Measurements from ENCODE around the gene HSDL2. TPM values are rescaled to one million over a fixed set of nuclear protein-coding genes. Genes with fewer than 3 reads are reported as not detected.

The HSDL2 gene
- total RNA-seq, 4 donors from 2014 or later, result 54.0 to 106 (median 59.9) TPM

DNA sequence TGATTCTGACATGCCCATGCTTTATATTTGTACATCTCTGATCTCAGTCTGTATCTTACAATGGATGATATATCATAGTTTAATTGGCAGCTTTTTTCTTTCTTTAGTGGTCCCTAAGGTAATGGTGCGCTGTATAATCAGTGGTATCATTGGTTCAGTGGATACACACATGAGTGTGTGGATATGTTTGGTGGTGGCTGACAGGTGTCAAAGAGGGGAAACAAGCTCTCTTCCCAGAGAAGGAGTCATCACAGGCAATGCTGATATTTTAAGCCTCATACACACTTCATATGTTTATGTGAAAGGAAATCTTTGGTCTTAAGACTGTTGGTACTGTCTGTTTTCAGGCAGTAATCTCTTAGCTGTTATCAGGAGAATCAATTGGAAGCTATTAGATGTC lies 54.6 kb downstream of the HSDL2 start:
- ATAC-seq (ENCODE audit: low FRiP score), result no peak
- no peak for DNase-seq (ENCODE audit: low spot score)
- TF ChIP-seq, protein P1, sequence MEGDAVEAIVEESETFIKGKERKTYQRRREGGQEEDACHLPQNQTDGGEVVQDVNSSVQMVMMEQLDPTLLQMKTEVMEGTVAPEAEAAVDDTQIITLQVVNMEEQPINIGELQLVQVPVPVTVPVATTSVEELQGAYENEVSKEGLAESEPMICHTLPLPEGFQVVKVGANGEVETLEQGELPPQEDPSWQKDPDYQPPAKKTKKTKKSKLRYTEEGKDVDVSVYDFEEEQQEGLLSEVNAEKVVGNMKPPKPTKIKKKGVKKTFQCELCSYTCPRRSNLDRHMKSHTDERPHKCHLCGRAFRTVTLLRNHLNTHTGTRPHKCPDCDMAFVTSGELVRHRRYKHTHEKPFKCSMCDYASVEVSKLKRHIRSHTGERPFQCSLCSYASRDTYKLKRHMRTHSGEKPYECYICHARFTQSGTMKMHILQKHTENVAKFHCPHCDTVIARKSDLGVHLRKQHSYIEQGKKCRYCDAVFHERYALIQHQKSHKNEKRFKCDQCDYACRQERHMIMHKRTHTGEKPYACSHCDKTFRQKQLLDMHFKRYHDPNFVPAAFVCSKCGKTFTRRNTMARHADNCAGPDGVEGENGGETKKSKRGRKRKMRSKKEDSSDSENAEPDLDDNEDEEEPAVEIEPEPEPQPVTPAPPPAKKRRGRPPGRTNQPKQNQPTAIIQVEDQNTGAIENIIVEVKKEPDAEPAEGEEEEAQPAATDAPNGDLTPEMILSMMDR (IDR thresholded peaks at IDR 0.05), result no peak

GRCh38 chr9:112437406-112437805 lies 57.5 kb downstream of the HSDL2 start:
- ATAC-seq (ENCODE audit: low FRiP score) (no peak), DNase-seq (ENCODE audit: low spot score) (no peak)
- TF ChIP-seq, protein P1 (IDR thresholded peaks at IDR 0.05), result no peak

GRCh38 chr9:112439171-112439570 lies 59.3 kb downstream of the HSDL2 start:
- no peak for DNase-seq (ENCODE audit: low spot score)
- ATAC-seq (ENCODE audit: low FRiP score), result no peak
- TF ChIP-seq, protein P1 (IDR thresholded peaks at IDR 0.05), result no peak

- ATAC-seq (ENCODE audit: low FRiP score), result no peak
- TF ChIP-seq, protein P1 (IDR thresholded peaks at IDR 0.05), result no peak
- DNase-seq (ENCODE audit: low spot score), result no peak
These were observed 59.9 kb downstream of the HSDL2 start for GRCh38 chr9:112439825-112440224.

DNA sequence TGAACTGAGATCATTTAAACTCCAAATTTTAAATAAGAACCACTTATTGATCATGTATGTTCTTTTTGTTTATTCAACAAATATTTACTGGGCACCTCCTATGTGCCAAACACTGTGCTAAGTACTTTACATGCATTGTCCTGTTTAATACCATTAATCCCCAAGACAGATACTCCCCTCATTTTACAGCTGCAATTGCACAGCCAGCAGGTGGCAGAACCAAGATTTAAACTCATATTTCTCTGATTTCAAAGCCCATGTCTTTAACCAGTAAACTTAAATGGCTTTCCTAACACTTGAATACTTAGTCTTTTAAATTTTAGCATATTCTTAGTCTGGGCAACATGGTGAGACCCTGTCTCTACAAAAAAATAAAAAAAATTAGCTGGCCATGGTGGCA lies 63.3 kb downstream of the HSDL2 start:
- no peak for ATAC-seq (ENCODE audit: low FRiP score)
- DNase-seq (ENCODE audit: low spot score), result no peak
- TF ChIP-seq, protein P1 (IDR thresholded peaks at IDR 0.05), result no peak

- no peak for ATAC-seq (ENCODE audit: low FRiP score)
- DNase-seq (ENCODE audit: low spot score), result no peak
- TF ChIP-seq, protein P1 (IDR thresholded peaks at IDR 0.05), result no peak
These were observed 63.7 kb downstream of the HSDL2 start for GRCh38 chr9:112443636-112444035.

DNA sequence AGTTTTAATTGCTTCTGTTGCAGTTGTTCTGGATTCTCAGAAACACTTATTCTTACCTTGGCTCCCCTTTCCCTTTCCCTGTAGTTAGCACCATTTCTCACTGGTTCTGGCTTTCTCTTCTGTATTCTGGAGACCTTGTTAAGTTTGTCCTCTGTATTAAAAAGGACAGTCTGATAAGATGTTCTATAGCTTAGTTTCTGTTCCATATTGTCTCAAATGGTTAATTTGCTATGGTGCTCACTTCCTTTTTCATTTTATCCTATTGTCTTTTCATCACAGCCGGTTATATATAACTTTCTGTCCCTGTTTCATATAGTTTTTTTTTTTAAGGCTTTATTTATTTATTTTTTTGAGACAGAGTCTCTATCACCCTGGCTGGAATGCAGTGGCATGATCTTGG lies 65.3 kb downstream of the HSDL2 start:
- no peak for DNase-seq (ENCODE audit: low spot score)
- ATAC-seq (ENCODE audit: low FRiP score), result no peak
- TF ChIP-seq, protein P1 (IDR thresholded peaks at IDR 0.05), result no peak
